ENCODE results near the gene SLC35B1.

The SLC35B1 gene

DNA sequence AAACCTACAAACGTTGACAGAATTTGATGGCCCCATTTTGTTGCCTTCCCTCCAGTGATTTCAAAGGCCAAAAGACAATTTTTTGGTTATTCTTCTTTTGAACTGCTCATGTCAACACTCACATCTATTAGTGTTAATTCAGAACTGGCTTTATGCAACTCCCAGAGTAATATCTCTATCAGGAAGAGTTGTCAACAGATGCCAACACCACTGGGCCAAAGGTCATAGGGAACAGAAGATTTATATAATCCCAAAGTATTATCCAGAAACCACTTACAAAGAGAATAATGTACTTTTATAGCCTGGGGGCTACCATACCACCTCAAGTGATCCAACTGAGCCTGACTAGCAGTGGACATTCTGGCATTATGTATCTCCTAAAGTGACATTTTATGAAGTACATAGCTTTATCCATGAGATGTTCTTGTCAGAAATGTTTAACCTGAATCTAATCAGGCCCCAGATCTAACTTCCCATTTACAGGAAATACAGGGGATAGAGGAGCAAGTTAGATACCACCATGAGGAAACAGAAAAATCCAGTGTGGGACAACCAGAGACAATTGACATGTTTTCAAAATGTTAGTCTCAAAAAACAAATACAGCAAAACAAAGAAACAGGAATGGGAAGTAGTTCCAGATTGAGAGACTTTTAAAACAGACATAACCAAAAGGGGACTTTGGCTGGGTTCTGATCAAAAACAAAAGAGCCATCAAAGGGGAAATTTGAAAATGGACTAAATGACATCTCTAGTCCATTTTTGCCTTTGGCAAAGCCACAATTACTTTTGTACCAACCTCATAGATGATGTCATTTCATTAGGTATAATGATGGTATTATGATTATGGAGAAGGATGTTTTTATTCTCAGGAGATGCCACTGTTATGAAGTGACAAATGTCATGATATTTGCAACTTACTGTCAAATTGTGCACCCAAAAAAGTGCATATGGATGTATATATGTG is 37.7 kb upstream of the SLC35B1 start:
- TF ChIP-seq, protein P1, sequence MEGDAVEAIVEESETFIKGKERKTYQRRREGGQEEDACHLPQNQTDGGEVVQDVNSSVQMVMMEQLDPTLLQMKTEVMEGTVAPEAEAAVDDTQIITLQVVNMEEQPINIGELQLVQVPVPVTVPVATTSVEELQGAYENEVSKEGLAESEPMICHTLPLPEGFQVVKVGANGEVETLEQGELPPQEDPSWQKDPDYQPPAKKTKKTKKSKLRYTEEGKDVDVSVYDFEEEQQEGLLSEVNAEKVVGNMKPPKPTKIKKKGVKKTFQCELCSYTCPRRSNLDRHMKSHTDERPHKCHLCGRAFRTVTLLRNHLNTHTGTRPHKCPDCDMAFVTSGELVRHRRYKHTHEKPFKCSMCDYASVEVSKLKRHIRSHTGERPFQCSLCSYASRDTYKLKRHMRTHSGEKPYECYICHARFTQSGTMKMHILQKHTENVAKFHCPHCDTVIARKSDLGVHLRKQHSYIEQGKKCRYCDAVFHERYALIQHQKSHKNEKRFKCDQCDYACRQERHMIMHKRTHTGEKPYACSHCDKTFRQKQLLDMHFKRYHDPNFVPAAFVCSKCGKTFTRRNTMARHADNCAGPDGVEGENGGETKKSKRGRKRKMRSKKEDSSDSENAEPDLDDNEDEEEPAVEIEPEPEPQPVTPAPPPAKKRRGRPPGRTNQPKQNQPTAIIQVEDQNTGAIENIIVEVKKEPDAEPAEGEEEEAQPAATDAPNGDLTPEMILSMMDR (IDR thresholded peaks at IDR 0.05; ENCODE audit: low read depth, low read length), result no peak
- no peak for DNase-seq (ENCODE audit: low read depth in 2 of 2)
- no peak overlapping the region for H3K4me3 ChIP-seq (replicated peaks in 1 of 2; ENCODE audit: low read depth in 2 of 2, low read length in 2 of 2)

DNA sequence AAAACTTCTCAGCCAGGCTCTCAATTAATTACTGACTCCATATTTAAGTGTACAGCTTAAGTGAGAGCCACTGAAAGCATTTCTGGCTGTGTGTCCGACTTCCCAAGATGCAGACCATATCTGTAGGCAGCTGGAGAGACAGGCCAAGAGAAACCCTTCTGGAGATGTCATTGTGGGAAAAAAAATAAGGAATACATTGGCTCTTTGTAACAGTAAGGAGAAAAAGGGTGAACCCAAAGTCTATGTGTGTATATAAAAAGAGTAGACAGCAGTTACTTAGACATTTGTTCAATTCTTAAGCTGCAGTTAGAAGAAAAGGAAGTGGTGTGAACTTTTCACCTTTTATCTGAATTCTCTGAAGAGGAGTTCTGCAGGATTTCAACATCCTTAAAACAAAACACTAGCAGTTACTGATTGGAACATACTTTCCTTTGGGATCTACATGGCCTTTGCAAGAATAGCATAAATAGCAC is 34.4 kb upstream of the SLC35B1 start:
- peak; percentile 9 to 42 for DNase-seq (ENCODE audit: low read depth in 2 of 2)
- no peak overlapping the region for H3K4me3 ChIP-seq (replicated peaks in 1 of 2; ENCODE audit: low read depth in 2 of 2, low read length in 2 of 2)
- TF ChIP-seq, protein P1 (IDR thresholded peaks at IDR 0.05; ENCODE audit: low read depth, low read length), result no peak

DNA sequence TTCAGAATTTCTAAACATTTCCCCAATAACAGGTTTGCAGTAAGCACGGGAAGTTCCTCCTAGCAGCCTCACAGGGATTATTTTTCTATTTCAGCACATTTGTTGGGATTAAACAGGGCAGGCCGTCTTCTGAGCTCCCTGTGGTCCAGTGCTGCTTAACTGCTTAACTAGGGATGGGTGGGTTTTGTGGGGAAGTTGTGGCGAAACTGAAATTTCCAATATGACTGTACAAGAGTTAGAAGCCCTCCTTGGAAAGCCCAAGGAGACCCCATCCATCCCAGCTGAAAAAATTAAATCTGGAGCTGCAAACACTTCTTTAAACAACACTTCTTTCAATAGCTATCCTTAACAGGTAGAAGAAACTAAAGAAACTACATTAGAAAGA is 33.9 kb upstream of the SLC35B1 start:
- no peak for DNase-seq (ENCODE audit: low read depth in 2 of 2)
- TF ChIP-seq, protein P1 (IDR thresholded peaks at IDR 0.05; ENCODE audit: low read depth, low read length), result no peak
- no peak overlapping the region for H3K4me3 ChIP-seq (replicated peaks in 1 of 2; ENCODE audit: low read depth in 2 of 2, low read length in 2 of 2)

DNA sequence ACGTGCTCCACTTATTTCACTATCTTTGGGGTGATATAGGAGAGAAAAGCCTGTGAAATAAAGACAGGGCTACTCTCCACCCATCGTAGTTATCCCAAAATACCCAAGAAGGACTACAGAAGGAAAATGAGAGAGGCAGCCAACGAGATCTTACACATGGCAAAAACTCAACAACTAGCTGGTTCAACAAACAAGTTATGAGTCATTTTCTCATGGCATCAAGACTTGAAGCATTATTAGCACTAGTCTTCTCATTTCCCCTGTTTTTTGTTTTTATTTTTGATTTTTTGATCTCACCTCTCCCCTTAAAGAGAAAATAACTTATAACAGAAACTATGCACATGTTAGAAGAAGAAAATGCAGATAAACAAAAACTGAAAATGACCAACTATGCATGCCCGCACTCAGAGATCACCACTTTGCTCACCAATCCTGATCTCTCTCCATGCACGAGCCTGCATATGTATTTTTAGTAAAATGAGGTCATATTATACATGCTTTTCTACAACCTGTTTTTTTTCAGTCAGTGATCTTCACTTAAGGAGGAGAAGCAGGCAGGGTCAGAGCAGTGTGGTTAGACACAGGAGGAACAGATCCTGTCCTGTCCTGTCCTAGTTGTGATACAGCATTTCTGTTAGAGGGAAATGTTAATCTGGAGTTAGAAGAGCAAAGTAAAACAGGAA is 33.4 kb upstream of the SLC35B1 start:
- TF ChIP-seq, protein P1 (IDR thresholded peaks at IDR 0.05; ENCODE audit: low read depth, low read length), result no peak
- no peak overlapping the region for H3K4me3 ChIP-seq (replicated peaks in 1 of 2; ENCODE audit: low read depth in 2 of 2, low read length in 2 of 2)
- DNase-seq (ENCODE audit: low read depth in 2 of 2), result peak; percentile 23 to 51

DNA sequence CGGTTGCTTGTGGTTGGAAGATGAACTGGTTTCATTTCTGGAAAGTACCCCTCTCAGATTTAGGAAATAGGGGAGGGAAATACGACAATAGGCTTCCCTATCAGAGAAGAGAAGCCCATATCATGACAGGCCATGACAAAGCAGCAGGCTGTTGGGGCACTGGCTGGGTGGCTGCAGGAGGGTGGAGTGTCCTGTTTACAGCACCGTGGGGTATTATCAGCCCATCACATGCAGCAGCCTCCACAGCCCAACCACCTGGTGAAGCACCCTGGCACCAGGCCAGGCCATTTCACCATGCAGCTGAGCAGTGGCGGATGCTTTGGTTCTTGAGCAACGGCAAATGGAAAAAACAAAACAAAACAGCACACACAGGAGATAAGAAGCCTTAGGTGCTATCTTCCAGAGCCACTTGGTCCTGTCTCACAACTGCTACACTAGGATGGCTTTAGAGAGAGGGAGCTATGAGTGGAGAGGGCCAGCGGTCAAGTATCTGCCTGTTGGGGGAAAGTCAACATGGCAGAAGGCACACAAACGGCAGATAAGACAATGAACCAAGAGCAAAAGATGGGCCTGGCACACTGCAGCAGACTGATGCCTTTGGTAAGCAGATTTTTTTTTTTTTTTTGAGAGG is 32.0 kb upstream of the SLC35B1 start:
- H3K4me3 ChIP-seq (replicated peaks in 1 of 2; ENCODE audit: low read depth in 2 of 2, low read length in 2 of 2), result no peak overlapping the region
- TF ChIP-seq, protein P1 (IDR thresholded peaks at IDR 0.05; ENCODE audit: low read depth, low read length), result no peak
- DNase-seq (ENCODE audit: low read depth in 2 of 2), result peak; percentile 59 to 75

DNA sequence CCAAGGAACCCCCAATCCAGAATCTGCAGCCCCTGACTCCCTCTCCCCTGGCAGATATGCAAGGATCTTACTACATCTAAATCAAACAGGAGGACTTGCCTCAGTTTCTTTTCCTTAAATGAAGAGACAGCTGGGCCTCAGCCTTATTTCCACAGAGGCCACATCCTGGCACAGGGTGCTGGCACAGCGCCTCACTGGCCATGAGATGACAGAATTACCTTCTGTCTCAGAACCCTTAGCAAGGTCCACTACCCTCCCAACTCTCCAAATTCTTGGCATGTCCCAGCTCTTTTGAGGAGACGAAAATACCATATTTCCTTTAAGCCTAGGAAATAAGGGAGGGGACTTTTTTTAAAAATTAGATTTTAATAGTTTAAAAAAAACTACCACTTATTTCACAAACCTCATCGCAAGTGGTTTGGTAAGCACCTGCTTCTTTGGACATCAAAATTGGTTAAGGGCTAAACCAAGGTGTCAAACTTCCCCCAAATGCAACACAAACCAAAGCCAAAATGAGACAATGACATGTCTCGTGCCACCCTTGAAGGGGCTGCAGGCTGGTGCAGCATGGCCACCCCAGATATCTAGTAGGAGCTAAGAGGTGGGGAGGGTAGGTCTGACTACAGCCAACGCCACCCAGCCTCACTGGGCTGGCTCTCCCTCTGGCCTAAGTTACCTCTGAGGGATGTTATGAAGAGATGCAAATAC is 30.8 kb upstream of the SLC35B1 start:
- H3K4me3 ChIP-seq (replicated peaks in 1 of 2; ENCODE audit: low read depth in 2 of 2, low read length in 2 of 2), result no peak overlapping the region
- no peak for DNase-seq (ENCODE audit: low read depth in 2 of 2)
- TF ChIP-seq, protein P1 (IDR thresholded peaks at IDR 0.05; ENCODE audit: low read depth, low read length), result no peak
